HuH-7.5 (cell line): ENCODE results near the gene ANKRD63.

ENCODE experiments used
- DNase-seq: peaks from one replicate; pipeline ENCODE4 v3.0.0; 2011; ENCODE audit warnings: low spot score

ANKRD63 gene

GRCh38 chr15:40257656-40258450 lies 25.0 kb downstream of the ANKRD63 start:
- no peak for DNase-seq

- no peak for DNase-seq
Measured at GRCh38 chr15:40256638-40257235, 26.1 kb downstream of the ANKRD63 start.

GRCh38 chr15:40255033-40255432 lies 27.8 kb downstream of the ANKRD63 start:
- no peak for DNase-seq

- no peak for DNase-seq
Measured at GRCh38 chr15:40254452-40254851, 28.4 kb downstream of the ANKRD63 start.

GRCh38 chr15:40253167-40253790 lies 29.6 kb downstream of the ANKRD63 start:
- peak; percentile 39 for DNase-seq

GRCh38 chr15:40252438-40253166 lies 30.3 kb downstream of the ANKRD63 start:
- peak; percentile 68 for DNase-seq

GRCh38 chr15:40252141-40252437 lies 30.8 kb downstream of the ANKRD63 start:
- no peak for DNase-seq

GRCh38 chr15:40251486-40252140 lies 31.3 kb downstream of the ANKRD63 start:
- no peak for DNase-seq

GRCh38 chr15:40250771-40251483 lies 31.9 kb downstream of the ANKRD63 start:
- DNase-seq: no peak

- no peak for DNase-seq
Measured at GRCh38 chr15:40250304-40250656, 32.6 kb downstream of the ANKRD63 start.

GRCh38 chr15:40249477-40250303 lies 33.2 kb downstream of the ANKRD63 start:
- no peak for DNase-seq

GRCh38 chr15:40248006-40248783 lies 34.7 kb downstream of the ANKRD63 start:
- DNase-seq: no peak

- no peak for DNase-seq
Measured at GRCh38 chr15:40247406-40247971, 35.4 kb downstream of the ANKRD63 start.

- no peak for DNase-seq
Measured at GRCh38 chr15:40246496-40247280, 36.2 kb downstream of the ANKRD63 start.

- no peak for DNase-seq
Measured at GRCh38 chr15:40245666-40246450, 37.0 kb downstream of the ANKRD63 start.

GRCh38 chr15:40244961-40245523 lies 37.8 kb downstream of the ANKRD63 start:
- DNase-seq: no peak

- no peak for DNase-seq
Measured at GRCh38 chr15:40243126-40243810, 39.6 kb downstream of the ANKRD63 start.
